Measurements from ENCODE around the gene OPHN1.

The OPHN1 gene

GRCh38 chrX:68048774-68049173 is 384.5 kb downstream of the OPHN1 start:
- DNase-seq, result no peak

DNA sequence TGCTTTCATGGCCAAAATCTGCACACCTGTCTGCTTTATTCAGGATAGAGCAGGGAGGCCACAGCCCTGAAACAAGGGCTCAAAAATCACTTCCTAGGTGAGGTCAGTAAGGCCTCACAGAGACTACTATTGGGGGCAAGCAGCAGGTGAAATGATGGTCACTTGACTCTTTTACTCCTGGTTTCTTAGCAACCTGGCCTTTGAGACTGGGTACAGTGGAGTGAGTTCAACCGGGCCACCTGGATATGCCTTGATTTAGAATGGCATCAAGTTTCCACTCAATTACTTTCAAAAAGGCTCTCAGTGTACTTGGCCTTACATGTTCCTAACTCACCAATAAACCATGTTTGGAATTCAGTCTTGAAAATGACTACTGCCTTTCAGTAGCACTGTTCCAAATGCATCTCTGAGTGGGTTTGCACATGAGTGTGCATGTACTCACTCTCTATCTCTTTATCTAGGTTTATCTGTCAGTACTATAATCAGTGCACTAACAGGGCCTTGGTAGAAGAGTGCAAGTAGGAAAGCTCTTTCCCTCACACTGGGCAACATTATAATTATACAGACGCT is 388.2 kb downstream of the OPHN1 start:
- no peak for DNase-seq

DNA sequence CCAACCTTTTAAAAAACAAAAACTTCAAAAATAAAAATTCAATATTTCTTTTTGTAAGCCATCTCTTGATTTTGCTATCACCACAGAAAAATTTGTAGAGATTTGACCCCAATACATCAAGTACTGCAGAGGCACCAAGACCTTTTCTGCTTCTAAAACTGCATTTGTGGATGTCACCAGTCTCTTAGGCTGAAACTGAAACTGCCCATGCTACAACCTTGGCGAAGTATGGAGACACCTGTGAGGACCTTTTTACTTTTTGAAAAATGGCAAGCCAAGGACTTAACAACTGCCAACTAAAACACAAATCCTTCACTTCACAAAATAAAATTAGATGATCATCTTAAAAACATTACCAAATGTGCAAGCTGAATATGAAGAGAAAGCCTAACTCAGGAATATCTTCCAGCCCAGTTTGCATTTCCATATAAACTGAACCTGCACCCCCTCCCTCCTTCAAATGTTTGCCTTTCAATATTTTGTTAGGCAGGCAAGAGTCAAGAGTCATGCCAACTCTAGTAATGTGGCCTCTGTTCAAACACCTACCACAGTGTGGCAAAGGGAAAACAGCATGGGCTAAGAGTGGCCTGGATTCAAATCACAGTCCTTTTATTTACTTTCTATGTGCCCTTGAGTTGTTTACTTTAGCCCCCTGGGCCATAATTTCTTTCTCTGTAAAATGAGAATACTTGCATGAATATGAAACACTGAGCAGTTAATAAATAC is 389.4 kb downstream of the OPHN1 start:
- DNase-seq, result no peak

DNA sequence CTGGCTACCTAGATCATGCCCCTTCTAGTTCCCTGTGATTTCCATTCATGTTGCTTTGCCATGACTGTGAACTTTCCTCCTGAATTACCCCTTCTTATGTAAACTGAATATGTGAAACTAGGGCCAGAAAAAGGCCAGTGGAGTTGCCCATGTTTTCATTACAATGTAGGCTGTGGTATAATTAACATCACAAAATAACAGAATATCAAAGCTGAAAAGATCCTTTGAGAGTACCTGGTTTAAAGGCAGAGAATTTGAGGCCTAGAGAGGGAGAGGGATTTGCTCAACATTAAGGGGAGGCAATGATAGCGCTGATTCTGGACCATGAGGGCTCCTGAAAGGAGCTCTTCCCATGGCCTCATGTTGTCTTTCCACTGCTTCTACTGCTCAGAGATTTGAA is 392.2 kb downstream of the OPHN1 start:
- DNase-seq, result no peak

DNA sequence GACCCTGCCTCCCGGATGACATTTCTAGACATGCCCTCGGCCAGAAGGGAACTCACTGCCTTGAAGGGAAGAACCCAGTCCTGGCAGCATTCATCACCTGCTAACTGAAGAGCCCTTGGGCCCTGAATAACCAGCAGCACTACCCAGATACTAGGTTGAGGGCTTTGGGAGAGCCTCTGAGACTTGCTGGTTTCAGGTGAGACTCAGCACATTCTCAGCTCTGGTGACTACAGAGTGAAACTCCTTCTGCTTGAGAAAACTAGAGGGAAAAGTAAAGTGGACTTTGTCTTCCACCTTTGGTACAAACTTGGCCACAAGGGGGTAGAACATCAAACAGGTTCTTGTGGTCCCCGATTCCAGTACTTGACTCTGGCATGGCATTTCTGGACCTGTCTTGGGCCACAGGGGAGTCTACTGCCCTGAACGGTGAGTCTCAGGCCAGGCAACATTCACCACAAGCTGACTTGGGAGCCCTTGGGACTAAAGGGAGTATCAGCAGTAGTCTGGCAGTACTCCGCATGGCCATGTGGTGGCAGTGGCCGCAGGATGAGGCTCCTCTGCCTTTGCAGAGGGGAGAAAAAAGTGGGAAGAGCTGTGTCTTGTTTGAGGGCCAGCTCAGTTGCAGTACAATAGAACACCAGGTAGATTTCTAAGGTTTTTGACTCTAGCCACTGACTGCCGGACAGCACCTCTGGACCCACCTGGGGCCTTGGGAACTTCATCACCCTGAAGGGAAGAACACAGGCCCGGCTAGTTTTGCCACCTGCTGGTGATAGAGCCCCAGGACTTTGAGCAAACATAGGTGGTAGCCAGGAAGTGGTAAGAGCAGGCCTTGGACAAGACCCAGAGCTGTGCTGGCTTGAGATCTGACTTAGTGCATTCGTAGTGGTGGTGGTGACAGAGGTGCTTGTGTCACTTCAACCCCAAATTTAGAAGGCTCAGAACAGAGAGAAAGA is 414.8 kb downstream of the OPHN1 start:
- no peak for DNase-seq

GRCh38 chrX:67998540-67998939 is 434.8 kb downstream of the OPHN1 start:
- DNase-seq, result no peak

Measured in CD4-positive, alpha-beta T cell treated with Interleukin-12 subunit alpha and Interleukin-12 subunit beta, for 1 hour (primary cell).